Measurements from ENCODE around the gene GTF2F1. TPM values are rescaled to one million over a fixed set of nuclear protein-coding genes. Genes with fewer than 3 reads are reported as not detected.

The GTF2F1 gene, protein sequence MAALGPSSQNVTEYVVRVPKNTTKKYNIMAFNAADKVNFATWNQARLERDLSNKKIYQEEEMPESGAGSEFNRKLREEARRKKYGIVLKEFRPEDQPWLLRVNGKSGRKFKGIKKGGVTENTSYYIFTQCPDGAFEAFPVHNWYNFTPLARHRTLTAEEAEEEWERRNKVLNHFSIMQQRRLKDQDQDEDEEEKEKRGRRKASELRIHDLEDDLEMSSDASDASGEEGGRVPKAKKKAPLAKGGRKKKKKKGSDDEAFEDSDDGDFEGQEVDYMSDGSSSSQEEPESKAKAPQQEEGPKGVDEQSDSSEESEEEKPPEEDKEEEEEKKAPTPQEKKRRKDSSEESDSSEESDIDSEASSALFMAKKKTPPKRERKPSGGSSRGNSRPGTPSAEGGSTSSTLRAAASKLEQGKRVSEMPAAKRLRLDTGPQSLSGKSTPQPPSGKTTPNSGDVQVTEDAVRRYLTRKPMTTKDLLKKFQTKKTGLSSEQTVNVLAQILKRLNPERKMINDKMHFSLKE
- total RNA-seq = 10 to 100 TPM in 4 of 5 donors, 1 to 10 TPM in 1; 9.8 to 46.7 (median 22.8) TPM
- 10 to 100 TPM; 34.4 to 62.8 (median 41.7) TPM for polyA plus RNA-seq
- long read RNA-seq, donor 1, transcript GTF2F1-201 (13 exons, 2,731 nt) = major isoform, 5 of 5 reads
- long read RNA-seq, donor 1, partial matches to known transcripts = 0 of 5 reads
- long read RNA-seq, donor 1, other reads (novel, unspliced or antisense) = 0 of 5 reads
- long read RNA-seq, donor 2, transcript GTF2F1-201 (13 exons, 2,731 nt) = major isoform, 6 of 6 reads
- long read RNA-seq, donor 2, partial matches to known transcripts = 0 of 6 reads
- long read RNA-seq, donor 2, other reads (novel, unspliced or antisense) = 0 of 6 reads
- long read RNA-seq, donor 3, partial matches to known transcripts = 0 of 2 reads
- long read RNA-seq, donor 3, other reads (novel, unspliced or antisense) = 0 of 2 reads
- long read RNA-seq, donor 4 = 0 reads
- long read RNA-seq, donor 5, partial matches to known transcripts = 17 of 19 reads
- long read RNA-seq, donor 5, other reads (novel, unspliced or antisense) = 0 of 19 reads
- long read RNA-seq, donor 6, transcript GTF2F1-201 (13 exons, 2,731 nt) = major isoform, 5 of 5 reads
- long read RNA-seq, donor 6, partial matches to known transcripts = 0 of 5 reads
- long read RNA-seq, donor 6, other reads (novel, unspliced or antisense) = 0 of 5 reads
- long read RNA-seq, donor 7, partial matches to known transcripts = 0 of 1 reads
- long read RNA-seq, donor 7, other reads (novel, unspliced or antisense) = 0 of 1 reads
- long read RNA-seq, donor 8, transcript GTF2F1-201 (13 exons, 2,731 nt) = major isoform, 6 of 11 reads
- long read RNA-seq, donor 8, partial matches to known transcripts = 5 of 11 reads
- long read RNA-seq, donor 8, other reads (novel, unspliced or antisense) = 0 of 11 reads
- long read RNA-seq, donor 9, partial matches to known transcripts = 0 of 1 reads
- long read RNA-seq, donor 9, other reads (novel, unspliced or antisense) = 0 of 1 reads
- long read RNA-seq, donor 10, partial matches to known transcripts = 0 of 2 reads
- long read RNA-seq, donor 10, other reads (novel, unspliced or antisense) = 0 of 2 reads

DNA sequence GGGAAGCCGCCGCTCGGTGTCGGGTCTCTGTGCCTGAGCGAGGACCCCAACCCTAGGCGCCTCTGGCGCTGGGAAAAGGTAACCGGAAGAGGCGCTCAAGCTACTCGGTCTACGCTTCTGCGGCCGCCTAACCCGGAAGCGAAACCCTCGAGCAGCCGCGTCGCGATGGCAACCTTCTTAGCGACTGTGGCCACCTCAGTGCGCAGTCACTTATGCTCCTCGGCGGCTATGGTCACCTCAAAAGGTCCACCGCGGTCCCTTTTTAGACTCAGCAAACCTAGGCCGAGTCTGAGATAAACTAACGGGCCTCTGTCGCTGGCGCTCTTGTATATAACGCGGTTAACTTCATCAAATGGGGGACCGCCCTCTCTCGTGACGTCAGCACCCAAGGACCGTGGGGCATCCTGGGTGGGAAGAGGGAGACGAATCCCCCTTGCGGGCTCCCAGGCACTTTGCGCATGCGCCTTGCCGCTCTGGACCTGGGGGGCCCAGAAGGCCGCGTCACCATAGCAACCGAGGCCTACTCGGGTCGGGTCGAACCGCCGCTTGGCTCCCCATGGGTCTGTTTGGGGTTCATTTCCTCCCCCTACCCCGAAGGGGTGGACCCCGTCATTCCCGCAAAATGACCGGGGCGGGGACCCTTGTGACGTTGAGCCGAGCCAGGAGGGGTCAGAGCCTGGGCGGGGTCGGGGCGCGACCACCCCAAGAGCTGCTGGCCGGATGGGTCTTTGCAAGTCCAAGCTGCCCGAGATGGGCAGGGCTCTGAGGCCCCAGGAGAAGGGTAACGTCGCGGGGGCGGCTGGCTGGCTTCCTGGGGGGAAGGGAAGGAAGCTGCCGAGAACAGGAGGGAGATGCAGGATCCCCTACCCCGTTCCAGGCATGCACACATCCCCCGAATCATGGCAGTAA is at the start of gene GTF2F1:
TSS of gene GTF2F1 (minus strand) at position 91 of the 909 bp plus-strand sequence. CDS start 169 bp downstream, outside the sequence.
- peak within 1 kb of the TSS; percentile 75 to 89 (median 80) for H3K4me3 ChIP-seq
- H3K36me3 ChIP-seq = peaks cover 12 to 35% (median 30%) of the 10 kb centered on the region in 4 donors
- peak; percentile 92 to 98 for DNase-seq
- WGBS, 5 donors = 0 to 1% (median 0%) methylated on average over 33 to 69 of the region's 69 CpGs
- TF ChIP-seq, protein P1, sequence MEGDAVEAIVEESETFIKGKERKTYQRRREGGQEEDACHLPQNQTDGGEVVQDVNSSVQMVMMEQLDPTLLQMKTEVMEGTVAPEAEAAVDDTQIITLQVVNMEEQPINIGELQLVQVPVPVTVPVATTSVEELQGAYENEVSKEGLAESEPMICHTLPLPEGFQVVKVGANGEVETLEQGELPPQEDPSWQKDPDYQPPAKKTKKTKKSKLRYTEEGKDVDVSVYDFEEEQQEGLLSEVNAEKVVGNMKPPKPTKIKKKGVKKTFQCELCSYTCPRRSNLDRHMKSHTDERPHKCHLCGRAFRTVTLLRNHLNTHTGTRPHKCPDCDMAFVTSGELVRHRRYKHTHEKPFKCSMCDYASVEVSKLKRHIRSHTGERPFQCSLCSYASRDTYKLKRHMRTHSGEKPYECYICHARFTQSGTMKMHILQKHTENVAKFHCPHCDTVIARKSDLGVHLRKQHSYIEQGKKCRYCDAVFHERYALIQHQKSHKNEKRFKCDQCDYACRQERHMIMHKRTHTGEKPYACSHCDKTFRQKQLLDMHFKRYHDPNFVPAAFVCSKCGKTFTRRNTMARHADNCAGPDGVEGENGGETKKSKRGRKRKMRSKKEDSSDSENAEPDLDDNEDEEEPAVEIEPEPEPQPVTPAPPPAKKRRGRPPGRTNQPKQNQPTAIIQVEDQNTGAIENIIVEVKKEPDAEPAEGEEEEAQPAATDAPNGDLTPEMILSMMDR (IDR thresholded peaks at IDR 0.05) = peak in 1 of 7 experiments; percentile 17
- TF ChIP-seq EP300 (IDR thresholded peaks at IDR 0.05) (no peak), POLR2AphosphoS5 (IDR thresholded peaks at IDR 0.05) (peak; percentile 29 to 57 (median 52)), POLR2A (IDR thresholded peaks at IDR 0.05) (no peak)
- H3K9me3 ChIP-seq = no peaks in the 10 kb centered on the region
- intact Hi-C loops (cut with DNase I; ENCODE audit: low total_unique reads) = no loop called here
- H3K27ac ChIP-seq = peak within 1 kb of the TSS; percentile 81 to 96 (median 95)
- peaks cover 5 to 30% (median 24%) of the 10 kb centered on the region in 4 donors for H3K4me1 ChIP-seq
- H3K27me3 ChIP-seq = no peaks in the 10 kb centered on the region

DNA sequence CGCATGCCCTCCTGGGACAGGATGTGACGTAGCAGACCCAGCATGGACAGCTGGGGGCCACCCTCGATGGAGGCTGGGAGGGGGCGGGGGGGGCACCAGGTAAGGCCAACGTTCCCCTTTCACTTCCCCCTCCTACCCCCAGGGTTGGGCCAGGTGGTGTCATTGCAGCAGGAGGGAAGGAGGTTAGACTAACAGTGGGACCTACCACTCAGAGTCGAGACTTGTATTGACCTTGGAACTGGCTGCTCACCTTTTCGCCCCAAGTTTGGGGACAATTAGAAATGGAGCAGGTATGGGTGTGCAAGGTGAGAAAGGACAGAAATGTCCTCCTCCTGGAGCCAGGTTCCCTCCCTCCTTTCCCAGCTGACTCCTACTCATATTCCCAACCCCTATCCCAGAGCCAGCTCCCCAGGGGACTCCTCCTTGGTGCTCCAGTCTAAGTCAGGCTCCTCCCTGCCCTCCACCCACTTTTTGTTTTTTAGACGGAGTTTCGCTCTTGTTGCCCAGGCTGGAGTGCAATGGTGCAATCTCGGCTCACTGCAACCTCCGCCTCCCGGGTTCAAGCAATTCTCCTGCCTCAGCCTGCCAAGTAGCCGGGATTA is 49.2 kb upstream of the GTF2F1 start:
- no peak for DNase-seq
- TF ChIP-seq, protein P1 (IDR thresholded peaks at IDR 0.05) = no peak
- TF ChIP-seq POLR2AphosphoS5 (IDR thresholded peaks at IDR 0.05) (no peak), EP300 (IDR thresholded peaks at IDR 0.05) (no peak), POLR2A (IDR thresholded peaks at IDR 0.05) (no peak)
- 80 to 94% (median 87%) methylated on average over 9 to 13 of the region's 13 CpGs for WGBS, 5 donors

DNA sequence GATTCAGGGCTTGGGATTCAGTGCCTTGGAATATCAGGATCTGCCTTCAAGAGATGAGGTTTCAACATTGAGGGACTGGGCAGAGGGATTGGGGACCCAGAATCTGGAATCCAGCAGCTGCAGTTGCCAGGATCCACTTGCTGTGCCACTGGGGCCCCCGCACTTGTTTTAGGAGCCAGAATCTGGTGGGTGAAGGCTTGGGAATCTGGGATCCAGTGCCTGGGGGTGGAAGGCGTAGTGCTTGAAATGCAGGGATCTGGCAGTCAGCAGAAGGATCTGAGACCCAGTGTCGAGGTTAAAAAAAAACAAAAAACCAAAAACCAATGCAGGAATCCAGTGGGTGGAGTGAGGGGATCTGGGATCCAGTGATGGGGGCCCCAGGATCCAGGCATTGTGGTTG is 47.9 kb upstream of the GTF2F1 start:
- peaks cover 1 to 45% (median 19%) of the 10 kb centered on the region in 4 donors for H3K36me3 ChIP-seq
- H3K4me1 ChIP-seq = no peaks in the 10 kb centered on the region
- no peak for DNase-seq
- 78 to 89% (median 86%) methylated on average over 3 of the region's 3 CpGs for WGBS, 5 donors
- no peaks in the 10 kb centered on the region for H3K9me3 ChIP-seq
- no peak overlapping the region for H3K4me3 ChIP-seq
- intact Hi-C loops (cut with DNase I; ENCODE audit: low total_unique reads) = no loop called here
- H3K27me3 ChIP-seq = no peaks in the 10 kb centered on the region
- TF ChIP-seq EP300 (IDR thresholded peaks at IDR 0.05) = no peak
- no peak for TF ChIP-seq POLR2A (IDR thresholded peaks at IDR 0.05)
- TF ChIP-seq, protein P1 (IDR thresholded peaks at IDR 0.05) = no peak
- no peak for TF ChIP-seq POLR2AphosphoS5 (IDR thresholded peaks at IDR 0.05)
- no peak overlapping the region for H3K27ac ChIP-seq

More for the DNA sequence above, 49.2 kb upstream of the GTF2F1 start:
- no peaks in the 10 kb centered on the region for H3K27me3 ChIP-seq
- no peak overlapping the region for H3K4me3 ChIP-seq
- H3K9me3 ChIP-seq = peaks cover 0 to 7% (median 0%) of the 10 kb centered on the region in 4 donors
- intact Hi-C loops (cut with DNase I; ENCODE audit: low total_unique reads) = no loop called here
- no peaks in the 10 kb centered on the region for H3K4me1 ChIP-seq
- H3K27ac ChIP-seq = no peak overlapping the region
- peaks cover 2 to 58% (median 28%) of the 10 kb centered on the region in 4 donors for H3K36me3 ChIP-seq
